Measurements from ENCODE around the gene USP49. TPM values are rescaled to one million over a fixed set of nuclear protein-coding genes. Genes with fewer than 3 reads are reported as not detected.
A peak's percentile ranks its signal among the peaks of the same experiment; 100 is the strongest.

Gene USP49
- total and polyA plus RNA-seq, 2 of the 13 experiments (the other 11 are each of a cell fraction or from before 2014, with no cell fraction given), result 2.9 to 4.3 TPM

DNA sequence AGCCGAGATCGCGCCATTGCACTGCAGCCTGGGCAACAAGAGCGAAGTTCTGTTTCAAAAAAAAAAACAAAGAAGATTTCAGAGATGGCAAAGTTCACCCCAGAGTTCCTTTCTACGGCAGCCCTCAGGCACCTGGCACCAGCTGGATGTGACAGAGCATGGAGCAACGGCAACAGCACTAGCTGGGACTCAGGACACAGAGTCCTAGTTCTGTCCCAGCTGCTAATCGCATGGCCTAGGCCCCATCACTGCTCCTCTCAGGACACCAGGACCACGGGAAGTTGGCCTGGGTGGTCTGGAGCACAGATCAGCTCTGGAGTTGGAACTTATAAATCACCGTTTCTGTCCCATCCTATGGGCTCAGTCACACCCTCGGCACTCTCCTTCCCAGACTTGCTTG is 149.1 kb downstream of the USP49 start (continued):
- TF ChIP-seq NRL (CRISPR knock-in tag; IDR thresholded peaks at IDR 0.05; ENCODE audit: borderline replicate concordance), result 0 out of 2 replicates have a peak, but pooled peaks have one; percentile 25
- TF ChIP-seq HOXA9 (CRISPR knock-in tag; IDR thresholded peaks at IDR 0.05; ENCODE audit: borderline replicate concordance), result no peak
- TF ChIP-seq SOX13 (IDR thresholded peaks at IDR 0.05), result no peak
- TF ChIP-seq SOX13 (CRISPR knock-in tag; conservative IDR thresholded peaks at IDR 0.05 in 1 of 2, IDR thresholded peaks at IDR 0.05 in 1 of 2), result no peak
- TF ChIP-seq RBFOX2 (IDR thresholded peaks at IDR 0.05; ENCODE audit: low read depth, low read length), result peak; percentile 47; the same call in 1 of the 2 replicates
- TF ChIP-seq FOXO1 (CRISPR knock-in tag; IDR thresholded peaks at IDR 0.05), result peak; percentile 30; the same call in 1 of the 2 replicates
- TF ChIP-seq, protein P1, sequence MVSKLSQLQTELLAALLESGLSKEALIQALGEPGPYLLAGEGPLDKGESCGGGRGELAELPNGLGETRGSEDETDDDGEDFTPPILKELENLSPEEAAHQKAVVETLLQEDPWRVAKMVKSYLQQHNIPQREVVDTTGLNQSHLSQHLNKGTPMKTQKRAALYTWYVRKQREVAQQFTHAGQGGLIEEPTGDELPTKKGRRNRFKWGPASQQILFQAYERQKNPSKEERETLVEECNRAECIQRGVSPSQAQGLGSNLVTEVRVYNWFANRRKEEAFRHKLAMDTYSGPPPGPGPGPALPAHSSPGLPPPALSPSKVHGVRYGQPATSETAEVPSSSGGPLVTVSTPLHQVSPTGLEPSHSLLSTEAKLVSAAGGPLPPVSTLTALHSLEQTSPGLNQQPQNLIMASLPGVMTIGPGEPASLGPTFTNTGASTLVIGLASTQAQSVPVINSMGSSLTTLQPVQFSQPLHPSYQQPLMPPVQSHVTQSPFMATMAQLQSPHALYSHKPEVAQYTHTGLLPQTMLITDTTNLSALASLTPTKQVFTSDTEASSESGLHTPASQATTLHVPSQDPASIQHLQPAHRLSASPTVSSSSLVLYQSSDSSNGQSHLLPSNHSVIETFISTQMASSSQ (IDR thresholded peaks at IDR 0.05; ENCODE audit: low read depth), result no peak
- TF ChIP-seq, protein P1 (CRISPR knock-in tag; IDR thresholded peaks at IDR 0.05; ENCODE audit: borderline replicate concordance), result no peak
- TF ChIP-seq, protein P2, sequence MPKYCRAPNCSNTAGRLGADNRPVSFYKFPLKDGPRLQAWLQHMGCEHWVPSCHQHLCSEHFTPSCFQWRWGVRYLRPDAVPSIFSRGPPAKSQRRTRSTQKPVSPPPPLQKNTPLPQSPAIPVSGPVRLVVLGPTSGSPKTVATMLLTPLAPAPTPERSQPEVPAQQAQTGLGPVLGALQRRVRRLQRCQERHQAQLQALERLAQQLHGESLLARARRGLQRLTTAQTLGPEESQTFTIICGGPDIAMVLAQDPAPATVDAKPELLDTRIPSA (CRISPR knock-in tag; IDR thresholded peaks at IDR 0.05; ENCODE audit: borderline replicate concordance), result no peak
- 0 out of 2 replicates have a peak, but pooled peaks have one; percentile 37 for TF ChIP-seq EEA1 (CRISPR knock-in tag; IDR thresholded peaks at IDR 0.05; ENCODE audit: borderline replicate concordance)
- TF ChIP-seq, protein P3, sequence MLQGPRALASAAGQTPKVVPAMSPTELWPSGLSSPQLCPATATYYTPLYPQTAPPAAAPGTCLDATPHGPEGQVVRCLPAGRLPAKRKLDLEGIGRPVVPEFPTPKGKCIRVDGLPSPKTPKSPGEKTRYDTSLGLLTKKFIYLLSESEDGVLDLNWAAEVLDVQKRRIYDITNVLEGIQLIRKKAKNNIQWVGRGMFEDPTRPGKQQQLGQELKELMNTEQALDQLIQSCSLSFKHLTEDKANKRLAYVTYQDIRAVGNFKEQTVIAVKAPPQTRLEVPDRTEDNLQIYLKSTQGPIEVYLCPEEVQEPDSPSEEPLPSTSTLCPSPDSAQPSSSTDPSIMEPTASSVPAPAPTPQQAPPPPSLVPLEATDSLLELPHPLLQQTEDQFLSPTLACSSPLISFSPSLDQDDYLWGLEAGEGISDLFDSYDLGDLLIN (CRISPR knock-in tag; IDR thresholded peaks at IDR 0.05; ENCODE audit: borderline replicate concordance), result no peak
- 0 out of 2 replicates have a peak, but pooled peaks have one; percentile 38 for TF ChIP-seq ZFX (CRISPR knock-in tag; IDR thresholded peaks at IDR 0.05; ENCODE audit: low read depth)
- TF ChIP-seq ZBTB38 (CRISPR knock-in tag; IDR thresholded peaks at IDR 0.05), result peak; percentile 97
- TF ChIP-seq SPEN (CRISPR knock-in tag; IDR thresholded peaks at IDR 0.05; ENCODE audit: low read depth), result 0 out of 2 replicates have a peak, but pooled peaks have one; percentile 26
- no peak for TF ChIP-seq SSRP1 (CRISPR knock-in tag; IDR thresholded peaks at IDR 0.05)
- no peak for TF ChIP-seq ZNF782 (CRISPR knock-in tag; IDR thresholded peaks at IDR 0.05; ENCODE audit: borderline replicate concordance)
- no peak for TF ChIP-seq SYNCRIP (IDR thresholded peaks at IDR 0.05; ENCODE audit: insufficient read depth, low read depth, low read length)
